HEK293 (cell line): ENCODE results near the gene RAB5IF.

Experiments
- ATF2 ChIP-seq: fragments of 450-650 bp; formaldehyde crosslinking; IDR thresholded peaks from 2 replicates; pipeline ENCODE4 v1.5.1; 2016; ENCODE audit warnings: missing biosample characterization, missing genetic modification characterization, low read depth
- BCL11A ChIP-seq: fragments of 450-650 bp; formaldehyde crosslinking; IDR thresholded peaks from 2 replicates; pipeline ENCODE4 v1.5.1; 2016; ENCODE audit warnings: low read depth, missing biosample characterization, missing genetic modification characterization
- GLI4 ChIP-seq: fragments of 450-650 bp; formaldehyde crosslinking; IDR thresholded peaks from 2 replicates; pipeline ENCODE4 v1.5.1; 2016; ENCODE audit warnings: missing biosample characterization, missing genetic modification characterization
- KLF8 ChIP-seq: fragments of 450-650 bp; formaldehyde crosslinking; IDR thresholded peaks from 2 replicates; pipeline ENCODE4 v1.5.1; 2016; ENCODE audit warnings: missing biosample characterization, missing genetic modification characterization
- KLF9 ChIP-seq: fragments of 450-650 bp; formaldehyde crosslinking; IDR thresholded peaks from 2 replicates; pipeline ENCODE4 v1.5.1; 2016; ENCODE audit warnings: missing biosample characterization, missing genetic modification characterization, low read depth
- MZF1 ChIP-seq: fragments of 450-650 bp; formaldehyde crosslinking; IDR thresholded peaks from 2 replicates; pipeline ENCODE4 v1.5.1; 2017; ENCODE audit warnings: missing biosample characterization, missing genetic modification characterization, borderline replicate concordance
- OSR2 ChIP-seq: fragments of 450-650 bp; formaldehyde crosslinking; IDR thresholded peaks from 2 replicates; pipeline ENCODE4 v1.5.1; 2016; ENCODE audit warnings: missing biosample characterization, missing genetic modification characterization
- SALL2 ChIP-seq: fragments of 450-650 bp; formaldehyde crosslinking; IDR thresholded peaks from 2 replicates; pipeline ENCODE4 v1.5.0; 2017; ENCODE audit warnings: missing biosample characterization, mild to moderate bottlenecking, missing genetic modification characterization, borderline replicate concordance
- ZBTB48 ChIP-seq: fragments of 450-650 bp; formaldehyde crosslinking; IDR thresholded peaks from 2 replicates; pipeline ENCODE4 v1.5.1; 2016; ENCODE audit warnings: missing biosample characterization, missing genetic modification characterization
- ZBTB8A ChIP-seq: fragments of 450-650 bp; formaldehyde crosslinking; IDR thresholded peaks from 2 replicates; pipeline ENCODE4 v1.5.1; 2016; ENCODE audit warnings: missing biosample characterization, missing genetic modification characterization
- ZFHX2 ChIP-seq: fragments of 450-650 bp; formaldehyde crosslinking; conservative IDR thresholded peaks from 2 replicates; pipeline ENCODE4 v1.5.1; 2016; ENCODE audit warnings: missing biosample characterization, missing genetic modification characterization
- ZNF132 ChIP-seq: fragments of 450-650 bp; formaldehyde crosslinking; IDR thresholded peaks from 2 replicates; pipeline ENCODE4 v1.5.1; 2017; ENCODE audit warnings: missing biosample characterization, missing genetic modification characterization, borderline replicate concordance
- ZNF239 ChIP-seq: fragments of 450-650 bp; formaldehyde crosslinking; IDR thresholded peaks from 2 replicates; pipeline ENCODE4 v1.5.1; 2016; ENCODE audit warnings: missing biosample characterization, missing genetic modification characterization
- ZNF24 ChIP-seq: fragments of 450-650 bp; formaldehyde crosslinking; IDR thresholded peaks from 2 replicates; pipeline ENCODE4 v1.5.1; 2016; ENCODE audit warnings: missing biosample characterization, missing genetic modification characterization
- ZNF280D ChIP-seq: fragments of 450-650 bp; formaldehyde crosslinking; IDR thresholded peaks from 2 replicates; pipeline ENCODE4 v1.5.1; 2016; ENCODE audit warnings: missing biosample characterization, missing genetic modification characterization
- ZNF362 ChIP-seq: fragments of 450-650 bp; formaldehyde crosslinking; IDR thresholded peaks from 2 replicates; pipeline ENCODE4 v1.5.1; 2016; ENCODE audit warnings: missing biosample characterization, missing genetic modification characterization
- ZNF423 ChIP-seq: fragments of 450-650 bp; formaldehyde crosslinking; IDR thresholded peaks from 2 replicates; pipeline ENCODE4 v1.5.1; 2016; ENCODE audit warnings: missing biosample characterization, missing genetic modification characterization
- ZNF433 ChIP-seq: fragments of 450-650 bp; formaldehyde crosslinking; IDR thresholded peaks from 2 replicates; pipeline ENCODE4 v1.5.1; 2016; ENCODE audit warnings: missing biosample characterization, missing genetic modification characterization, low read depth
- ZNF510 ChIP-seq: fragments of 450-650 bp; formaldehyde crosslinking; IDR thresholded peaks from 2 replicates; pipeline ENCODE4 v1.5.1; 2018; ENCODE audit warnings: mild to moderate bottlenecking, missing genetic modification characterization, missing biosample characterization; ENCODE audit not compliant: insufficient replicate concordance
- ZNF518A ChIP-seq: fragments of 450-650 bp; formaldehyde crosslinking; conservative IDR thresholded peaks from 2 replicates; pipeline ENCODE4 v1.5.1; 2016; ENCODE audit warnings: low read depth, missing biosample characterization, missing genetic modification characterization
- ZNF549 ChIP-seq: fragments of 450-650 bp; IDR thresholded peaks from 2 replicates; pipeline ENCODE4 v1.5.1; 2018; ENCODE audit warnings: missing biosample characterization, missing genetic modification characterization, mild to moderate bottlenecking, inconsistent platforms, moderate library complexity
- ZNF558 ChIP-seq: fragments of 450-650 bp; formaldehyde crosslinking; IDR thresholded peaks from 2 replicates; pipeline ENCODE4 v1.5.1; 2016; ENCODE audit warnings: missing biosample characterization, missing genetic modification characterization
- ZNF791 ChIP-seq: fragments of 450-650 bp; formaldehyde crosslinking; IDR thresholded peaks from 2 replicates; pipeline ENCODE4 v1.5.1; 2016; ENCODE audit warnings: missing biosample characterization, missing genetic modification characterization
- TF ChIP-seq, protein P1 (sequence below): fragments of 450-650 bp; formaldehyde crosslinking; IDR thresholded peaks from 2 replicates; pipeline ENCODE4 v1.5.1; 2016; ENCODE audit warnings: missing biosample characterization, missing genetic modification characterization
- TF ChIP-seq, protein P2 (sequence below): fragments of 450-650 bp; formaldehyde crosslinking; IDR thresholded peaks from 2 replicates; pipeline ENCODE4; 2016; ENCODE audit warnings: missing biosample characterization, missing genetic modification characterization

The RAB5IF gene

DNA sequence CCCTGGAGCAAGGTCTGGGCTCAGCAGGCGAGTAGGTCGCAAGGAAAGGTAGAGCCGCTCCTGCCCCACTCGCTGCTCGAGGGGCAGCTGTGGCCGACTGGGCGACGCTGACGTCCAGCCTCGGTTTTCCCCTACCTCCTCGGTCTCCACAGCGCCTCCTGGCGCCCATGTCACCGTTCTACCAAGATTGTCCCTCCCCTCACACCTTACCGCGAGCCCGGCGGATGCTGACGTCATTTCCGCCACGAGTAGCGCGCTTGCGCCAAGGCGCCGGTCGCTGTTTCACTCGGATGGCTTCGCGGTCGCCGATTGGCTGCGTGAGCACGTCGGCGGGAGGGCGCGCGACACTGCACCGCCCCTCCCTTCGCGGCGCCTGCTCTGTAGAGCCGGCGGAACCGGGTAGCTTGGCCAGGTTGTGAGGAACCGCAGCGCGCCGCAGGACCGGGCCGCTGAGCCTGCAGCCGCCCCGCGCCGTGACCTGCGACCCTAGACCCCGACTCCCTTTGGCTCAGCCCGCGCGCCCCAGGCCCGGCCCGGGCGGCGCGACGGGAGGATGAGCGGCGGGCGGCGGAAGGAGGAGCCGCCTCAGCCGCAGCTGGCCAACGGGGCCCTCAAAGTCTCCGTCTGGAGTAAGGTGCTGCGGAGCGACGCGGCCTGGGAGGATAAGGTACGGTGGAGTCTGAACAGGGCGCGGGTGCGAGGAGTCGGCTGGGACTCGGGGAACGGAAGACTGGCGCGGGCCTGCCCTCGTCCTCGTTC lies at the start of gene RAB5IF (continued):
- peak; percentile 37 for TF ChIP-seq ZBTB8A (tag by site-specific recombination)
- TF ChIP-seq, protein P1, sequence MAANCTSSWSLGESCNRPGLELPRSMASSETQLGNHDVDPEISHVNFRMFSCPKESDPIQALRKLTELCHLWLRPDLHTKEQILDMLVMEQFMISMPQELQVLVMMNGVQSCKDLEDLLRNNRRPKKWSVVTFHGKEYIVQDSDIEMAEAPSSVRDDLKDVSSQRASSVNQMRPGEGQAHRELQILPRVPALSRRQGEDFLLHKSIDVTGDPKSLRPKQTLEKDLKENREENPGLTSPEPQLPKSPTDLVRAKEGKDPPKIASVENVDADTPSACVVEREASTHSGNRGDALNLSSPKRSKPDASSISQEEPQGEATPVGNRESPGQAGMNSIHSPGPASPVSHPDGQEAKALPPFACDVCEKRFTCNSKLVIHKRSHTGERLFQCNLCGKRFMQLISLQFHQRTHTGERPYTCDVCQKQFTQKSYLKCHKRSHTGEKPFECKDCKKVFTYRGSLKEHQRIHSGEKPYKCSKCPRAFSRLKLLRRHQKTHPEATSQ (tag by site-specific recombination) = peak; percentile 86; the same call in 1 of the 2 replicates
- TF ChIP-seq KLF9 (tag by site-specific recombination) = peak; percentile 49; the same call in 1 of the 2 replicates
- no peak for TF ChIP-seq ZFHX2
- TF ChIP-seq ZBTB48 = no peak
- no peak for TF ChIP-seq ZNF423
- TF ChIP-seq ZNF239 (tag by site-specific recombination) = no peak
- no peak for TF ChIP-seq OSR2 (tag by site-specific recombination)
- TF ChIP-seq KLF8 (tag by site-specific recombination) = peak; percentile 64; the same call in 1 of the 2 replicates
- TF ChIP-seq ZNF433 (tag by site-specific recombination) = no peak
- TF ChIP-seq BCL11A (tag by site-specific recombination) = peak; percentile 58; the same call in 1 of the 2 replicates
- TF ChIP-seq MZF1 = no peak
- TF ChIP-seq ZNF362 (tag by site-specific recombination) = no peak
- TF ChIP-seq ZNF132 (tag by site-specific recombination) = no peak
- TF ChIP-seq SALL2 (tag by site-specific recombination) = no peak
- TF ChIP-seq ZNF24 = peak; percentile 78; the same call in 1 of the 2 replicates
- no peak for TF ChIP-seq GLI4
- no peak for TF ChIP-seq ZNF791 (tag by site-specific recombination)
- no peak for TF ChIP-seq ZNF510
- TF ChIP-seq, protein P2, sequence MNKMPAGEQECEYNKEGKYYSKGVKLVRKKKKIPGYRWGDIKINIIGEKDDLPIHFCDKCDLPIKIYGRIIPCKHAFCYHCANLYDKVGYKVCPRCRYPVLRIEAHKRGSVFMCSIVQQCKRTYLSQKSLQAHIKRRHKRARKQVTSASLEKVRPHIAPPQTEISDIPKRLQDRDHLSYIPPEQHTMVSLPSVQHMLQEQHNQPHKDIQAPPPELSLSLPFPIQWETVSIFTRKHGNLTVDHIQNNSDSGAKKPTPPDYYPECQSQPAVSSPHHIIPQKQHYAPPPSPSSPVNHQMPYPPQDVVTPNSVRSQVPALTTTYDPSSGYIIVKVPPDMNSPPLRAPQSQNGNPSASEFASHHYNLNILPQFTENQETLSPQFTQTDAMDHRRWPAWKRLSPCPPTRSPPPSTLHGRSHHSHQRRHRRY (tag by site-specific recombination) = no peak
- TF ChIP-seq ZNF280D (tag by site-specific recombination) = no peak
- TF ChIP-seq ATF2 (tag by site-specific recombination) = peak; percentile 100
- TF ChIP-seq ZNF549 (tag by site-specific recombination) = no peak
- TF ChIP-seq ZNF558 (tag by site-specific recombination) = no peak
- TF ChIP-seq ZNF518A (tag by site-specific recombination) = peak; percentile 87
